Measurements from ENCODE around the gene ASCC3. TPM values are rescaled to one million over a fixed set of nuclear protein-coding genes. Genes with fewer than 3 reads are reported as not detected.

The ASCC3 gene
- total RNA-seq, 1 donor from 2014 or later: 27.4 TPM

GRCh38 chr6:100467129-100468015 is 413.8 kb downstream of the ASCC3 start:
- no peak for DNase-seq (ENCODE audit: low spot score)

GRCh38 chr6:100466410-100467128 is 414.6 kb downstream of the ASCC3 start:
- no peak for DNase-seq (ENCODE audit: low spot score)

- DNase-seq (ENCODE audit: low spot score): no peak
These were observed 415.3 kb downstream of the ASCC3 start for GRCh38 chr6:100465701-100466409.

GRCh38 chr6:100464903-100465700 is 416.0 kb downstream of the ASCC3 start, which contains the start of gene SIM1:
Gene SIM1, minus strand, starts transcription at chr6:100464921. Its CDS starts 1,453 bp downstream, at chr6:100463468.
- DNase-seq (ENCODE audit: low spot score): no peak

GRCh38 chr6:100464162-100464851 is 416.8 kb downstream of the ASCC3 start:
- no peak for DNase-seq (ENCODE audit: low spot score)

- no peak for DNase-seq (ENCODE audit: low spot score)
These were observed 417.4 kb downstream of the ASCC3 start for GRCh38 chr6:100463630-100464161.

GRCh38 chr6:100462706-100463629 is 418.2 kb downstream of the ASCC3 start:
- no peak for DNase-seq (ENCODE audit: low spot score)

- no peak for DNase-seq (ENCODE audit: low spot score)
These were observed 419.0 kb downstream of the ASCC3 start for GRCh38 chr6:100461917-100462705.

GRCh38 chr6:100461278-100461916 is 419.7 kb downstream of the ASCC3 start:
- DNase-seq (ENCODE audit: low spot score): no peak

- no peak for DNase-seq (ENCODE audit: low spot score)
These were observed 420.4 kb downstream of the ASCC3 start for GRCh38 chr6:100460650-100461204.

GRCh38 chr6:100459592-100460184 is 421.4 kb downstream of the ASCC3 start:
- no peak for DNase-seq (ENCODE audit: low spot score)

GRCh38 chr6:100458841-100459591 is 422.1 kb downstream of the ASCC3 start:
- no peak for DNase-seq (ENCODE audit: low spot score)
